ENCODE measurements around the gene CYB5R2. TPM values are rescaled to one million over a fixed set of nuclear protein-coding genes. Genes with fewer than 3 reads are reported as not detected.
A peak's percentile ranks its signal among the peaks of the same experiment; 100 is the strongest.

CYB5R2 gene
- total and polyA plus RNA-seq, 7 donors: 1.4 to 7.8 (median 3.6) TPM

GRCh38 chr11:7688238-7688826 is 15.0 kb upstream of the CYB5R2 start:
- H3K27me3 ChIP-seq: peaks cover 0 to 1% (median 0%) of the 10 kb centered on the region in 3 donors
- no peak for DNase-seq
- H3K9me3 ChIP-seq: no peaks in the 10 kb centered on the region
- 14 to 19% methylated on average over 4 of the region's 4 CpGs for WGBS, 2 donors
- no peak overlapping the region for H3K27ac ChIP-seq
- no peaks in the 10 kb centered on the region for H3K36me3 ChIP-seq
- TF ChIP-seq CTCF (IDR thresholded peaks at IDR 0.05) (peak in 3 of 4 experiments; percentile 49 to 72 (median 62)), POLR2A (IDR thresholded peaks at IDR 0.05) (no peak)
- intact Hi-C loops (cut with DNase I): no loop called here
- H3K4me1 ChIP-seq: no peaks in the 10 kb centered on the region
- no peak overlapping the region for H3K4me3 ChIP-seq

GRCh38 chr11:7687386-7687785 is 14.1 kb upstream of the CYB5R2 start:
- H3K27ac ChIP-seq: no peak overlapping the region
- H3K4me3 ChIP-seq: no peak overlapping the region
- WGBS, 2 donors: 93 to 98% methylated on average over 1 of the region's 1 CpG
- H3K36me3 ChIP-seq: no peaks in the 10 kb centered on the region
- no peak for DNase-seq
- intact Hi-C loops (cut with DNase I): no loop called here
- no peaks in the 10 kb centered on the region for H3K9me3 ChIP-seq
- H3K4me1 ChIP-seq: no peaks in the 10 kb centered on the region
- no peaks in the 10 kb centered on the region for H3K27me3 ChIP-seq
- TF ChIP-seq CTCF (IDR thresholded peaks at IDR 0.05): no peak

- Histone ChIP-seq H3K9me3 (no peaks in the 10 kb centered on the region), H3K4me1 (no peaks in the 10 kb centered on the region), H3K36me3 (no peaks in the 10 kb centered on the region), H3K4me3 (no peak overlapping the region), H3K27me3 (no peaks in the 10 kb centered on the region), H3K27ac (no peak overlapping the region)
- no peak for DNase-seq
- intact Hi-C loops (cut with DNase I): no loop called here
- no peak for TF ChIP-seq POLR2A (IDR thresholded peaks at IDR 0.05)
- no peak for TF ChIP-seq CTCF (IDR thresholded peaks at IDR 0.05)
- TF ChIP-seq EP300 (IDR thresholded peaks at IDR 0.05): no peak
- no peak for TF ChIP-seq POLR2AphosphoS5 (IDR thresholded peaks at IDR 0.05)
- 89 to 90% methylated on average over 4 of the region's 4 CpGs for WGBS, 2 donors
These were observed 13.5 kb upstream of the CYB5R2 start for GRCh38 chr11:7686761-7687160.

GRCh38 chr11:7683571-7683970 is 10.3 kb upstream of the CYB5R2 start:
- no peak for DNase-seq
- Histone ChIP-seq H3K4me1 (no peaks in the 10 kb centered on the region), H3K27ac (no peak overlapping the region), H3K4me3 (no peak overlapping the region), H3K27me3 (no peaks in the 10 kb centered on the region), H3K9me3 (no peaks in the 10 kb centered on the region), H3K36me3 (no peaks in the 10 kb centered on the region)
- intact Hi-C loops (cut with DNase I): no loop called here
- TF ChIP-seq EP300 (IDR thresholded peaks at IDR 0.05) (no peak), POLR2A (IDR thresholded peaks at IDR 0.05) (no peak), CTCF (IDR thresholded peaks at IDR 0.05) (no peak), POLR2AphosphoS5 (IDR thresholded peaks at IDR 0.05) (no peak)
- WGBS, 2 donors: 85 to 95% methylated on average over 2 of the region's 2 CpGs

- 55% methylated on average over 4 of the region's 4 CpGs for WGBS, 2 donors
- no peak for DNase-seq
These were observed 4.5 kb upstream of the CYB5R2 start for GRCh38 chr11:7677796-7678201.

More at GRCh38 chr11:7677796-7678201, 4.5 kb upstream of the CYB5R2 start:
- Histone ChIP-seq H3K27me3 (peaks cover 4 to 21% (median 13%) of the 10 kb centered on the region in 3 donors), H3K27ac (no peak overlapping the region), H3K36me3 (no peaks in the 10 kb centered on the region), H3K9me3 (no peaks in the 10 kb centered on the region), H3K4me1 (peaks cover 0 to 34% (median 21%) of the 10 kb centered on the region in 4 donors), H3K4me3 (no peak overlapping the region)
- no peak for TF ChIP-seq POLR2AphosphoS5 (IDR thresholded peaks at IDR 0.05)
- intact Hi-C loops (cut with DNase I): no loop called here
